ENCODE measurements around the gene GPR158. TPM values are rescaled to one million over a fixed set of nuclear protein-coding genes. Genes with fewer than 3 reads are reported as not detected.

The GPR158 gene
- total RNA-seq, 1 donor from 2014 or later, result 0.12 TPM

GRCh38 chr10:25493122-25493893 lies 318.5 kb downstream of the GPR158 start:
- no peak for TF ChIP-seq CTCF (IDR thresholded peaks at IDR 0.05)
- Histone ChIP-seq H3K36me3 (no peaks in the 10 kb centered on the region), H3K27ac (no peak overlapping the region), H3K4me3 (no peak overlapping the region), H3K27me3 (ENCODE audit: low read depth) (no peaks in the 10 kb centered on the region), H3K9me3 (no peaks in the 10 kb centered on the region), H3K4me1 (no peaks in the 10 kb centered on the region)
- DNase-seq (no peak), ATAC-seq (no peak)
- intact Hi-C loops (cut with DNase I), result no loop called here

- Histone ChIP-seq H3K9me3 (no peaks in the 10 kb centered on the region), H3K36me3 (no peaks in the 10 kb centered on the region), H3K4me3 (no peak overlapping the region), H3K4me1 (no peaks in the 10 kb centered on the region), H3K27me3 (ENCODE audit: low read depth) (no peaks in the 10 kb centered on the region), H3K27ac (no peak overlapping the region)
- TF ChIP-seq CTCF (IDR thresholded peaks at IDR 0.05), result no peak
- DNase-seq (no peak), ATAC-seq (no peak)
- intact Hi-C loops (cut with DNase I), result no loop called here
Measured at GRCh38 chr10:25497246-25497645, 322.4 kb downstream of the GPR158 start.

GRCh38 chr10:25498645-25499044 lies 323.8 kb downstream of the GPR158 start:
- no peaks in the 10 kb centered on the region for H3K4me1 ChIP-seq
- no peak overlapping the region for H3K27ac ChIP-seq
- no peak for TF ChIP-seq CTCF (IDR thresholded peaks at IDR 0.05)
- no peaks in the 10 kb centered on the region for H3K27me3 ChIP-seq (ENCODE audit: low read depth)
- intact Hi-C loops (cut with DNase I), result no loop called here
- no peaks in the 10 kb centered on the region for H3K36me3 ChIP-seq
- no peak for ATAC-seq
- no peak overlapping the region for H3K4me3 ChIP-seq
- H3K9me3 ChIP-seq, result no peaks in the 10 kb centered on the region
- DNase-seq, result no peak

DNA sequence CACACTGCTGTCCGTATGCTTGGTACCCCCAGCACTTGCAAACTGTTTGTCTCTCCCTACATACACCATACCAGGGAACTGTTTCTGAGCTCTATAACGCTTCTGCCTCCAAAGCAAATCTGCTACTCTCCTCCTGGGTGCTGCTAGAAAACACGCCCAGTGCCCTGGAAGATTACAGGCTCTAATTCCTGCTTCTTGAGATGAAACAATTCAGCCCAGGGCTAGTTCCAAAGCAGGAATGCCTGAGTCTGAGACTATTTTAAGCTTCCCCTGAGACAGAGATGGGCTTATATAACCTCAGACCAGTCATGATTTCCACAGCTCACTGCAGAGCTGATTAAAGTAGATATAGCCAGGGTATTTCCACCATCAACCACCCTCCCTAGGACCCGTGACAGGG lies 327.1 kb downstream of the GPR158 start:
- Histone ChIP-seq H3K4me3 (no peak overlapping the region), H3K4me1 (no peaks in the 10 kb centered on the region), H3K27me3 (ENCODE audit: low read depth) (no peaks in the 10 kb centered on the region), H3K27ac (no peak overlapping the region), H3K36me3 (no peaks in the 10 kb centered on the region), H3K9me3 (no peaks in the 10 kb centered on the region)
- TF ChIP-seq CTCF (IDR thresholded peaks at IDR 0.05), result no peak
- intact Hi-C loops (cut with DNase I), result no loop called here
- no peak for DNase-seq
- ATAC-seq, result no peak

GRCh38 chr10:25502453-25502852 lies 327.7 kb downstream of the GPR158 start:
- Histone ChIP-seq H3K36me3 (no peaks in the 10 kb centered on the region), H3K27ac (no peak overlapping the region), H3K4me1 (no peaks in the 10 kb centered on the region), H3K9me3 (no peaks in the 10 kb centered on the region), H3K27me3 (ENCODE audit: low read depth) (no peaks in the 10 kb centered on the region), H3K4me3 (no peak overlapping the region)
- no peak for DNase-seq
- no peak for TF ChIP-seq CTCF (IDR thresholded peaks at IDR 0.05)
- no peak for ATAC-seq
- intact Hi-C loops (cut with DNase I), result no loop called here
